HUES6 (cell line): Measurements from ENCODE around the gene PLXNA4.

ENCODE experiments used
- H3K27ac ChIP-seq: 2 replicates; pipeline ENCODE4 v1.7.0; 2013; ENCODE audit warnings: low read depth, mild to moderate bottlenecking, low read length, inconsistent platforms
- H3K27me3 ChIP-seq: 2 replicates; pipeline ENCODE4 v1.6.1; 2013; ENCODE audit warnings: low read length; ENCODE audit not compliant: control insufficient read depth, insufficient read depth
- H3K36me3 ChIP-seq: 2 replicates; pipeline ENCODE4 v1.6.1; 2013; ENCODE audit warnings: low read length; ENCODE audit not compliant: control insufficient read depth, insufficient read depth
- H3K4me1 ChIP-seq: 2 replicates; pipeline ENCODE4 v1.6.1; 2013; ENCODE audit warnings: low read length; ENCODE audit not compliant: control insufficient read depth, insufficient read depth
- H3K4me3 ChIP-seq: 2 replicates; pipeline ENCODE4 v1.5.1; 2013; ENCODE audit warnings: low read depth, low read length
- H3K9ac ChIP-seq: one replicate; pipeline ENCODE4 v1.6.1; 2013; ENCODE audit warnings: mild to moderate bottlenecking, low read length
- H3K9me3 ChIP-seq: 2 replicates; pipeline ENCODE4 v1.6.1; 2013; ENCODE audit warnings: low read depth, low read length; ENCODE audit not compliant: control insufficient read depth, insufficient read depth

PLXNA4 gene

GRCh38 chr7:132154695-132155471, 421.4 kb downstream of the PLXNA4 start:
- Histone ChIP-seq H3K4me1 (peaks cover 10% of the 10 kb centered on the region), H3K27ac (no peak overlapping the region), H3K9ac (no peak overlapping the region), H3K4me3 (no peak overlapping the region), H3K36me3 (no peaks in the 10 kb centered on the region), H3K9me3 (no peaks in the 10 kb centered on the region), H3K27me3 (peaks cover 4% of the 10 kb centered on the region; the same call in 1 of the 2 replicates)

GRCh38 chr7:132154248-132154647, 422.0 kb downstream of the PLXNA4 start:
- no peak overlapping the region for H3K9ac ChIP-seq
- peaks cover 4% of the 10 kb centered on the region for H3K27me3 ChIP-seq
- no peaks in the 10 kb centered on the region for H3K9me3 ChIP-seq
- peaks cover 10% of the 10 kb centered on the region for H3K4me1 ChIP-seq
- H3K27ac ChIP-seq = no peak overlapping the region
- no peak overlapping the region for H3K4me3 ChIP-seq
- H3K36me3 ChIP-seq = no peaks in the 10 kb centered on the region

- no peaks in the 10 kb centered on the region for H3K36me3 ChIP-seq
- H3K4me1 ChIP-seq = peaks cover 10% of the 10 kb centered on the region
- no peak overlapping the region for H3K9ac ChIP-seq
- peaks cover 4% of the 10 kb centered on the region for H3K27me3 ChIP-seq
- H3K9me3 ChIP-seq = no peaks in the 10 kb centered on the region
- H3K4me3 ChIP-seq = no peak overlapping the region
- no peak overlapping the region for H3K27ac ChIP-seq
Measured at GRCh38 chr7:132152131-132152889, 424.0 kb downstream of the PLXNA4 start.

- H3K4me3 ChIP-seq = no peak overlapping the region
- no peaks in the 10 kb centered on the region for H3K9me3 ChIP-seq
- no peak overlapping the region for H3K9ac ChIP-seq
- H3K27me3 ChIP-seq = peaks cover 4% of the 10 kb centered on the region
- no peak overlapping the region for H3K27ac ChIP-seq
- H3K36me3 ChIP-seq = no peaks in the 10 kb centered on the region
- peaks cover 10% of the 10 kb centered on the region for H3K4me1 ChIP-seq
Measured at GRCh38 chr7:132150711-132151110, 425.6 kb downstream of the PLXNA4 start.

GRCh38 chr7:132149436-132150304, 426.6 kb downstream of the PLXNA4 start:
- no peak overlapping the region for H3K4me3 ChIP-seq
- peaks cover 6% of the 10 kb centered on the region for H3K4me1 ChIP-seq
- H3K27me3 ChIP-seq = peaks cover 4% of the 10 kb centered on the region
- H3K9ac ChIP-seq = no peak overlapping the region
- no peak overlapping the region for H3K27ac ChIP-seq
- H3K9me3 ChIP-seq = no peaks in the 10 kb centered on the region
- H3K36me3 ChIP-seq = no peaks in the 10 kb centered on the region

- Histone ChIP-seq H3K4me3 (no peak overlapping the region), H3K36me3 (no peaks in the 10 kb centered on the region), H3K9me3 (no peaks in the 10 kb centered on the region), H3K4me1 (peaks cover 5% of the 10 kb centered on the region; the same call in 1 of the 2 replicates), H3K27ac (no peak overlapping the region), H3K9ac (no peak overlapping the region), H3K27me3 (peaks cover 4% of the 10 kb centered on the region)
Measured at GRCh38 chr7:132148876-132149275, 427.4 kb downstream of the PLXNA4 start.

- Histone ChIP-seq H3K9me3 (no peaks in the 10 kb centered on the region), H3K27me3 (no peaks in the 10 kb centered on the region; the same call in 1 of the 2 replicates), H3K36me3 (no peaks in the 10 kb centered on the region), H3K27ac (no peak overlapping the region), H3K4me3 (no peak overlapping the region), H3K9ac (no peak overlapping the region), H3K4me1 (peaks cover 19% of the 10 kb centered on the region)
Measured at GRCh38 chr7:132145466-132145865, 430.8 kb downstream of the PLXNA4 start.

- Histone ChIP-seq H3K9me3 (no peaks in the 10 kb centered on the region), H3K27ac (no peak overlapping the region), H3K4me1 (peaks cover 19% of the 10 kb centered on the region), H3K27me3 (no peaks in the 10 kb centered on the region; the same call in 1 of the 2 replicates), H3K9ac (no peak overlapping the region), H3K36me3 (no peaks in the 10 kb centered on the region), H3K4me3 (no peak overlapping the region)
Measured at GRCh38 chr7:132145063-132145462, 431.2 kb downstream of the PLXNA4 start.

GRCh38 chr7:132142006-132142405, 434.3 kb downstream of the PLXNA4 start:
- Histone ChIP-seq H3K4me1 (peaks cover 19% of the 10 kb centered on the region), H3K9ac (no peak overlapping the region), H3K36me3 (no peaks in the 10 kb centered on the region), H3K27me3 (no peaks in the 10 kb centered on the region), H3K27ac (no peak overlapping the region), H3K9me3 (no peaks in the 10 kb centered on the region), H3K4me3 (no peak overlapping the region)

GRCh38 chr7:132141109-132141508, 435.2 kb downstream of the PLXNA4 start:
- Histone ChIP-seq H3K4me1 (peaks cover 20% of the 10 kb centered on the region), H3K9ac (no peak overlapping the region), H3K4me3 (no peak overlapping the region), H3K9me3 (no peaks in the 10 kb centered on the region), H3K27ac (no peak overlapping the region), H3K36me3 (no peaks in the 10 kb centered on the region), H3K27me3 (no peaks in the 10 kb centered on the region)
